ENCODE measurements around the gene ESPN. TPM values are rescaled to one million over a fixed set of nuclear protein-coding genes. Genes with fewer than 3 reads are reported as not detected.

ESPN gene
- total RNA-seq, 1 experiment from 2014 or later = not detected

- no peak for DNase-seq (ENCODE audit: low read depth)
Observed at GRCh38 chr1:6497867-6498575, 73.4 kb downstream of the ESPN start.

GRCh38 chr1:6498576-6499111, 74.1 kb downstream of the ESPN start:
- no peak for DNase-seq (ENCODE audit: low read depth)

GRCh38 chr1:6499296-6499695, 74.7 kb downstream of the ESPN start:
- no peak for DNase-seq (ENCODE audit: low read depth)

GRCh38 chr1:6500544-6501278, 76.1 kb downstream of the ESPN start:
- no peak for DNase-seq (ENCODE audit: low read depth)

GRCh38 chr1:6501279-6501813, 76.8 kb downstream of the ESPN start:
- no peak for DNase-seq (ENCODE audit: low read depth)

GRCh38 chr1:6502000-6502891, 77.7 kb downstream of the ESPN start:
- DNase-seq (ENCODE audit: low read depth) = no peak

- DNase-seq (ENCODE audit: low read depth) = no peak
Observed at GRCh38 chr1:6503884-6504602, 79.5 kb downstream of the ESPN start.

- DNase-seq (ENCODE audit: low read depth) = no peak
Observed at GRCh38 chr1:6504887-6505286, 80.3 kb downstream of the ESPN start.

GRCh38 chr1:6505367-6506209, 81.0 kb downstream of the ESPN start:
- no peak for DNase-seq (ENCODE audit: low read depth)

- no peak for DNase-seq (ENCODE audit: low read depth)
Observed at GRCh38 chr1:6506210-6507036, 81.8 kb downstream of the ESPN start.

GRCh38 chr1:6507037-6507428, 82.5 kb downstream of the ESPN start:
- DNase-seq (ENCODE audit: low read depth) = no peak

GRCh38 chr1:6507461-6507911, 82.9 kb downstream of the ESPN start:
- DNase-seq (ENCODE audit: low read depth) = no peak

GRCh38 chr1:6508154-6508815, 83.7 kb downstream of the ESPN start:
- DNase-seq (ENCODE audit: low read depth) = no peak

- DNase-seq (ENCODE audit: low read depth) = no peak
Observed at GRCh38 chr1:6508816-6509189, 84.2 kb downstream of the ESPN start.

- DNase-seq (ENCODE audit: low read depth) = no peak
Observed at GRCh38 chr1:6509220-6509918, 84.8 kb downstream of the ESPN start.

GRCh38 chr1:6509919-6510291, 85.3 kb downstream of the ESPN start:
- no peak for DNase-seq (ENCODE audit: low read depth)

- DNase-seq (ENCODE audit: low read depth) = no peak
Observed at GRCh38 chr1:6510493-6510892, 85.9 kb downstream of the ESPN start.

Data from Daoy (cell line).